H1 (cell line): Measurements from ENCODE around the gene DPH6. TPM values are rescaled to one million over a fixed set of nuclear protein-coding genes. Genes with fewer than 3 reads are reported as not detected.

Experiments used
- CTCF ChIA-PET: fragments of 300-600 bp; sonication (Branson Sonifier 250); formaldehyde crosslinking; loops from one replicate; lab custom pipeline; 2021; ENCODE audit not compliant: partially characterized antibody; lab: Charles Lee
- POLR2A ChIA-PET: fragments of 300-600 bp; sonication (Branson Sonifier 250); formaldehyde crosslinking; loops from one replicate; lab custom pipeline; 2021; ENCODE audit warnings: inconsistent platforms; ENCODE audit not compliant: partially characterized antibody; lab: Charles Lee
- DNase-seq, 2 experiments: peaks; one replicate each; pipeline versions ENCODE4 v3.0.0 to v3.0.0-alpha.2; 2010 to 2022; ENCODE audit warnings: low spot score in 2 of 2, low read depth in 1 of 2, mixed read lengths in 1 of 2
- FAIRE-seq: peaks from 2 replicates; lab custom pipeline; 2011; peaks lifted over from hg19 to GRCh38; lab: Jason Lieb, UNC
- H2AFZ ChIP-seq: 2 replicates; pipeline ENCODE4 v1.8.1; 2012; ENCODE audit warnings: low read length, inconsistent platforms
- H2AK5ac ChIP-seq: 2 replicates; pipeline ENCODE4 v1.6.1; 2013; ENCODE audit warnings: low read depth, low read length
- H2BK120ac ChIP-seq: replicated peaks from 2 replicates; pipeline ENCODE3; 2013; ENCODE audit warnings: low read depth, low read length, inconsistent platforms
- H2BK12ac ChIP-seq: 2 replicates; pipeline ENCODE4 v1.6.1; 2013; ENCODE audit warnings: low read depth, low read length
- H2BK15ac ChIP-seq: 2 replicates; pipeline ENCODE4 v1.6.1; 2013; ENCODE audit warnings: low read length
- H2BK20ac ChIP-seq: 2 replicates; pipeline ENCODE4 v1.6.1; 2013; ENCODE audit warnings: low read length
- H2BK5ac ChIP-seq: 2 replicates; pipeline ENCODE4 v1.6.1; 2013; ENCODE audit warnings: low read depth, low read length
- H3K14ac ChIP-seq: 2 replicates; pipeline ENCODE4 v1.6.1; 2013; ENCODE audit warnings: inconsistent platforms; ENCODE audit not compliant: insufficient read length
- H3K18ac ChIP-seq: 2 replicates; pipeline ENCODE4 v1.6.1; 2013; ENCODE audit warnings: low read length; ENCODE audit errors: extremely low read depth
- H3K23ac ChIP-seq: 2 replicates; pipeline ENCODE4 v1.6.1; 2013; ENCODE audit warnings: inconsistent platforms; ENCODE audit not compliant: insufficient read length
- H3K23me2 ChIP-seq: 2 replicates; pipeline ENCODE4 v1.6.1; 2013; ENCODE audit warnings: low read depth, low read length
- H3K27ac ChIP-seq: 2 replicates; pipeline ENCODE4 v1.6.1; 2011; ENCODE audit warnings: low read depth, low read length, inconsistent platforms
- H3K27me3 ChIP-seq, 4 experiments: replicated peaks in 1 of 4; 1 replicate in 1 of 4; 2 replicates in 3 of 4; pipeline versions ENCODE4 v1.6.1 to v1.8.1; 2011 to 2013; ENCODE audit warnings: low read length in 3 of 4, mild to moderate bottlenecking in 3 of 4, inconsistent platforms in 2 of 4, mixed read lengths in 2 of 4, moderate library complexity in 1 of 4; ENCODE audit not compliant: control insufficient read depth in 3 of 4, insufficient read depth in 3 of 4; ENCODE audit errors: extremely low read depth in 1 of 4
- H3K36me3 ChIP-seq, 4 experiments: 2 replicates each; pipeline versions ENCODE4 v1.6.1 to v1.8.1; 2011 to 2013; ENCODE audit warnings: mild to moderate bottlenecking in 4 of 4, low read length in 3 of 4, moderate library complexity in 2 of 4, control low read depth in 1 of 4, inconsistent platforms in 1 of 4; ENCODE audit not compliant: insufficient read depth in 4 of 4, control insufficient read depth in 2 of 4
- H3K4ac ChIP-seq: replicated peaks from 2 replicates; pipeline ENCODE3; 2013; ENCODE audit warnings: low read length, low read depth, mixed read lengths, inconsistent platforms; ENCODE audit not compliant: insufficient read length
- H3K4me1 ChIP-seq, 4 experiments: replicated peaks in 1 of 4; 1 replicate in 1 of 4; 2 replicates in 3 of 4; pipeline versions ENCODE4 v1.6.1 to v1.8.1; 2011 to 2013; ENCODE audit warnings: low read length in 3 of 4, inconsistent platforms in 2 of 4, mixed read lengths in 1 of 4; ENCODE audit not compliant: insufficient read depth in 4 of 4, control insufficient read depth in 3 of 4
- H3K4me2 ChIP-seq, 2 experiments: 2 replicates each; pipeline versions ENCODE4 v1.6.1 to v1.8.1; 2011 to 2013; ENCODE audit warnings: low read depth in 2 of 2, low read length in 2 of 2, control low read depth in 1 of 2, inconsistent platforms in 1 of 2, mild to moderate bottlenecking in 1 of 2; ENCODE audit not compliant: insufficient read depth in 1 of 2
- H3K4me3 ChIP-seq, 4 experiments: fragments of 200-600, 300-600 bp in 1 of 4; sonication (generic), shearing (Covaris generic), sonication (Bioruptor Twin) in 1 of 4; 2 replicates each; pipeline versions ENCODE4 v1.5.1 to v1.8.1; 2011 to 2016; ENCODE audit warnings: low read length in 4 of 4, low read depth in 3 of 4, control low read depth in 2 of 4, inconsistent platforms in 2 of 4, mild to moderate bottlenecking in 2 of 4, mixed read lengths in 1 of 4, moderate library complexity in 1 of 4; ENCODE audit not compliant: insufficient read depth in 2 of 4; ENCODE audit errors: extremely low read depth in 1 of 4
- H3K56ac ChIP-seq: replicated peaks from 2 replicates; pipeline ENCODE3; 2013; ENCODE audit warnings: low read depth, mild to moderate bottlenecking, mixed read lengths, low read length, inconsistent platforms; ENCODE audit not compliant: insufficient read length
- H3K79me1 ChIP-seq: 2 replicates; pipeline ENCODE4 v1.6.1; 2013; ENCODE audit warnings: low read depth, low read length, control low read depth
- H3K79me2 ChIP-seq, 2 experiments: 2 replicates each; pipeline versions ENCODE4 v1.6.1 to v1.8.1; 2012 to 2013; ENCODE audit warnings: low read length in 2 of 2, mild to moderate bottlenecking in 2 of 2, inconsistent platforms in 1 of 2; ENCODE audit not compliant: insufficient read depth in 2 of 2, control insufficient read depth in 1 of 2
- H3K9ac ChIP-seq, 4 experiments: replicated peaks in 1 of 4; 1 replicate in 1 of 4; 2 replicates in 3 of 4; pipeline versions ENCODE4 v1.6.1 to v1.8.1; 2011 to 2013; ENCODE audit warnings: low read depth in 3 of 4, low read length in 3 of 4, control low read depth in 2 of 4, mild to moderate bottlenecking in 2 of 4, moderate library complexity in 2 of 4, inconsistent platforms in 1 of 4; ENCODE audit errors: extremely low read depth in 1 of 4
- H3K9me3 ChIP-seq, 2 experiments: 2 replicates each; pipeline versions ENCODE4 v1.6.1 to v1.8.1; 2012 to 2013; ENCODE audit warnings: mild to moderate bottlenecking in 2 of 2, moderate library complexity in 2 of 2, control low read depth in 1 of 2, inconsistent platforms in 1 of 2, low read depth in 1 of 2, low read length in 1 of 2, mixed read lengths in 1 of 2; ENCODE audit not compliant: insufficient read depth in 2 of 2
- H4K20me1 ChIP-seq, 2 experiments: replicated peaks in 1 of 2; 2 replicates each; pipeline versions ENCODE3 to v1.8.1; 2011 to 2013; ENCODE audit warnings: inconsistent platforms in 2 of 2, low read length in 2 of 2, mild to moderate bottlenecking in 1 of 2; ENCODE audit not compliant: insufficient read depth in 2 of 2, control insufficient read depth in 1 of 2
- H4K5ac ChIP-seq: 2 replicates; pipeline ENCODE4 v1.6.1; 2013; ENCODE audit warnings: low read length, low read depth, mixed read lengths, inconsistent platforms; ENCODE audit not compliant: insufficient read length
- H4K8ac ChIP-seq: 2 replicates; pipeline ENCODE4 v1.8.0; 2013; ENCODE audit warnings: mild to moderate bottlenecking, moderate library complexity, low read length, inconsistent platforms; ENCODE audit not compliant: insufficient read depth; ENCODE audit errors: extremely low read depth
- H4K91ac ChIP-seq: replicated peaks from 2 replicates; pipeline ENCODE3; 2013; ENCODE audit warnings: low read length, mixed read lengths, inconsistent platforms; ENCODE audit not compliant: insufficient read length
- CEBPB ChIP-seq: IDR thresholded peaks from 2 replicates; pipeline ENCODE4 v1.6.1; 2012; ENCODE audit warnings: low read depth, low read length
- GTF2F1 ChIP-seq: IDR thresholded peaks from 2 replicates; pipeline ENCODE4 v1.6.1; 2012; ENCODE audit warnings: low read depth, low read length, improper control_type of control experiment, borderline replicate concordance
- JUND ChIP-seq: IDR thresholded peaks from 2 replicates; pipeline ENCODE4 v1.6.1; 2011; ENCODE audit warnings: mild to moderate bottlenecking, improper control_type of control experiment, low read length
- PHF8 ChIP-seq: fragments of 200-600 bp; sonication (generic); conservative IDR thresholded peaks from 2 replicates; pipeline ENCODE4 v1.7.1; 2012; ENCODE audit warnings: low read depth, mild to moderate bottlenecking, inconsistent platforms, low read length, moderate library complexity
- POLR2A ChIP-seq, 2 experiments: IDR thresholded peaks; 1 replicate in 1 of 2; 2 replicates in 1 of 2; pipeline ENCODE4 v1.6.1; 2011; ENCODE audit warnings: low read depth in 2 of 2, low read length in 2 of 2, mild to moderate bottlenecking in 2 of 2; ENCODE audit errors: control extremely low read depth in 1 of 2
- POU5F1 ChIP-seq: IDR thresholded peaks from 2 replicates; pipeline ENCODE4 v1.6.1; 2011; ENCODE audit warnings: low read depth, mild to moderate bottlenecking, low read length, moderate library complexity
- RFX5 ChIP-seq: IDR thresholded peaks from 2 replicates; pipeline ENCODE4 v1.6.1; 2011; ENCODE audit warnings: low read depth, low read length, improper control_type of control experiment, borderline replicate concordance
- RNF2 ChIP-seq: fragments of 200-900, 300-1000 bp; sonication (generic); IDR thresholded peaks from 2 replicates; pipeline ENCODE4 v1.7.1; 2016; ENCODE audit warnings: borderline replicate concordance, low read depth, mild to moderate bottlenecking, antibody characterized with exemption, low read length; ENCODE audit not compliant: poor library complexity, severe bottlenecking; ENCODE audit errors: missing control alignments
- RXRA ChIP-seq: IDR thresholded peaks from 2 replicates; pipeline ENCODE4 v1.6.1; 2011; ENCODE audit warnings: low read depth, mild to moderate bottlenecking, low read length, moderate library complexity; ENCODE audit not compliant: insufficient read depth
- SIN3A ChIP-seq, 2 experiments: IDR thresholded peaks in 1 of 2; conservative IDR thresholded peaks in 1 of 2; 2 replicates each; pipeline ENCODE4 v1.6.1; 2011 to 2012; ENCODE audit warnings: low read length in 2 of 2, improper control_type of control experiment in 1 of 2, low read depth in 1 of 2, mild to moderate bottlenecking in 1 of 2
- SP2 ChIP-seq: IDR thresholded peaks from 2 replicates; pipeline ENCODE4 v1.6.1; 2012; ENCODE audit warnings: mild to moderate bottlenecking, low read length, inconsistent platforms
- TAF7 ChIP-seq: optimal IDR thresholded peaks from 2 replicates; pipeline ENCODE3; 2011; ENCODE audit warnings: low read depth, mild to moderate bottlenecking, inconsistent platforms, low read length, moderate library complexity, borderline replicate concordance
- YY1 ChIP-seq: IDR thresholded peaks from 2 replicates; pipeline ENCODE4 v1.6.1; 2011; ENCODE audit warnings: low read depth, mild to moderate bottlenecking, low read length
- WGBS, 2 experiments: shearing (Covaris generic) in 1 of 2; methylation state at CpG; one replicate each; pipeline versions ENCODE4 v1.1.6 to v1.1.7; 2013 to 2015; ENCODE audit warnings: low lambda C conversion rate in 2 of 2, mixed read lengths in 2 of 2, inconsistent platforms in 1 of 2, low coverage in 1 of 2, missing lambda C conversion rate in 1 of 2; ENCODE audit not compliant: insufficient replicate concordance in 2 of 2, insufficient coverage in 1 of 2, insufficient read length in 1 of 2; ENCODE audit errors: extremely low coverage in 1 of 2, missing lambda C conversion rate in 1 of 2; 5-methylcytosine and 5-hydroxymethylcytosine counted together
- polyA plus RNA-seq, 7 experiments: library from polyadenylated mRNA; depleted of rRNA in 3 of 7; stranded (reverse) in 5 of 7; unstranded in 2 of 7; fragments of >200 nt in 5 of 7; fragments of 200-250 nt in 2 of 7; gene quantifications; 1 replicate in 5 of 7; 2 replicates in 1 of 7; 4 replicates in 1 of 7; pipeline versions ENCODE4 v1.2.1 to v1.2.3, GENCODE V29; 2011 to 2013; ENCODE audit warnings: missing spikeins in 2 of 7, mixed read lengths in 2 of 7
- total RNA-seq: library from RNA; stranded (reverse); fragmentation: NEBNext Ultra II Directional; extraction: Animal tissue kit (Norgen Biotek cat#: 25700); gene quantifications from 2 replicates; pipeline ENCODE4 v1.2.1, GENCODE V29; 2021

The DPH6 gene
- total and polyA plus RNA-seq, 2 of the 8 experiments (the other 6 are each of a cell fraction or from before 2014, with no cell fraction given): 21.6 to 30.5 TPM

DNA sequence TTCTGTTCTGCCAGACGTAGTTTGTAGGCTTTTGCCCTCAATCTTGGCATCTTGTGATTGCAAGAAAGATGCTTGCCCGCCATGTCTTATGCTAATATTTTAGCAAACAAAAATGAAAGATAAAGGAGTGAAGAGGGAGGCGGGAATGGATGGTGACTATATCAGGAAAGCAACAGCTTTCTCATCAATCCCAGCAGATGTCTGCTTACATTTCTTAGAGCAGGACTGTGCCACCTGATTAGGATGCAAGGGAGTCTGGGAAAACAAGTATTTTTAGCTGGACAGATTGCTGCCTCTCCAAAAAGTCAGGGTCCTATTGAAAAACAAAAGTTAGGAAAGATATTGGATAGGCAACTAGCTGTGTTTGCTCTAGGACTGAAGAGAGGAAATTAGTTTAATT is 34.6 kb upstream of the DPH6 start:
- Histone ChIP-seq H2AFZ (no peak overlapping the region), H3K18ac (no peak overlapping the region), H3K56ac (no peak overlapping the region), H3K36me3 (no peaks in the 10 kb centered on the region), H2BK120ac (no peak overlapping the region), H2BK12ac (no peak overlapping the region), H3K14ac (no peak overlapping the region), H2BK5ac (no peak overlapping the region), H3K4me2 (no peak overlapping the region), H3K79me2 (no peaks in the 10 kb centered on the region), H2BK20ac (no peak overlapping the region), H4K20me1 (no peaks in the 10 kb centered on the region), H4K8ac (no peak overlapping the region), H2AK5ac (no peak overlapping the region), H3K23me2 (no peaks in the 10 kb centered on the region), H3K4ac (no peak overlapping the region), H3K4me1 (no peaks in the 10 kb centered on the region), H4K91ac (no peak overlapping the region), H3K79me1 (no peaks in the 10 kb centered on the region), H3K27ac (no peak overlapping the region), H3K9me3 (no peaks in the 10 kb centered on the region), H3K4me3 (no peak overlapping the region), H4K5ac (no peak overlapping the region), H3K23ac (no peak overlapping the region), H3K9ac (no peak overlapping the region), H2BK15ac (no peak overlapping the region), H3K27me3 (no peaks in the 10 kb centered on the region)
- TF ChIP-seq CEBPB (no peak), RFX5 (no peak), YY1 (no peak), SP2 (no peak), POU5F1 (no peak), RXRA (no peak), SIN3A (conservative IDR thresholded peaks at IDR 0.05 in 1 of 2, IDR thresholded peaks at IDR 0.05 in 1 of 2; ENCODE audit: low read depth in 1 of 2, low read length in 2 of 2) (no peak), GTF2F1 (no peak), PHF8 (no peak), JUND (no peak), RNF2 (no peak), TAF7 (no peak), POLR2A (IDR thresholded peaks at IDR 0.05; ENCODE audit: control extremely low read depth in 1 of 2, low read depth in 2 of 2, low read length in 2 of 2) (no peak)
- ChIA-PET POLR2A (no interaction called here), CTCF (interaction anchor here (0.6 kb wide), 1 partner anchor 1289 kb away, joined by 3 read pairs; no protein-coding TSS in a partner anchor)
- FAIRE-seq (no peak), DNase-seq (no peak)
- 81% methylated on average over 3 of the region's 3 CpGs; no CpG with 5 or more reads in 1 of the 2 experiments for WGBS, 2 experiments
